T-helper 1 cell treated with Interleukin-12 subunit alpha and Interleukin-12 subunit beta and Interleukin-4 antibody, amounts not matched to agents 30 μg/mL and 1 μg/mL, for 36 hours (primary cell): Measurements from ENCODE around the gene PAM.
A peak's percentile ranks its signal among the peaks of the same experiment; 100 is the strongest.

ENCODE experiments used
- H3K27ac Mint-ChIP-seq: one replicate; pipeline ENCODE4 v1.8.0; 2021; ENCODE audit warnings: mild to moderate bottlenecking, mixed read lengths
- H3K27me3 Mint-ChIP-seq: one replicate; pipeline ENCODE4 v1.8.0; 2021; ENCODE audit warnings: low read depth, mixed read lengths
- H3K36me3 Mint-ChIP-seq: one replicate; pipeline ENCODE4 v1.8.0; 2021; ENCODE audit warnings: low read depth, mixed read lengths
- H3K4me1 Mint-ChIP-seq: one replicate; pipeline ENCODE4 v1.8.0; 2021; ENCODE audit warnings: low read depth, mixed read lengths
- H3K4me3 Mint-ChIP-seq: one replicate; pipeline ENCODE4 v1.8.0; 2021; ENCODE audit warnings: mild to moderate bottlenecking, moderate library complexity, mixed read lengths
- H3K9me3 Mint-ChIP-seq: one replicate; pipeline ENCODE4 v1.8.0; 2021; ENCODE audit warnings: mixed read lengths

Gene PAM

GRCh38 chr5:102800427-102800826, 45.3 kb downstream of the PAM start:
- H3K9me3 Mint-ChIP-seq: no peaks in the 10 kb centered on the region
- peaks cover 16% of the 10 kb centered on the region for H3K4me1 Mint-ChIP-seq
- no peak overlapping the region for H3K27ac Mint-ChIP-seq
- H3K4me3 Mint-ChIP-seq: no peak overlapping the region
- no peaks in the 10 kb centered on the region for H3K36me3 Mint-ChIP-seq
- no peaks in the 10 kb centered on the region for H3K27me3 Mint-ChIP-seq

- Mint-ChIP-seq H3K4me1 (peaks cover 14% of the 10 kb centered on the region), H3K4me3 (no peak overlapping the region), H3K27ac (peak overlapping the region; percentile 7), H3K27me3 (no peaks in the 10 kb centered on the region), H3K36me3 (no peaks in the 10 kb centered on the region), H3K9me3 (no peaks in the 10 kb centered on the region)
Observed at GRCh38 chr5:102801371-102801770, 46.3 kb downstream of the PAM start.

DNA sequence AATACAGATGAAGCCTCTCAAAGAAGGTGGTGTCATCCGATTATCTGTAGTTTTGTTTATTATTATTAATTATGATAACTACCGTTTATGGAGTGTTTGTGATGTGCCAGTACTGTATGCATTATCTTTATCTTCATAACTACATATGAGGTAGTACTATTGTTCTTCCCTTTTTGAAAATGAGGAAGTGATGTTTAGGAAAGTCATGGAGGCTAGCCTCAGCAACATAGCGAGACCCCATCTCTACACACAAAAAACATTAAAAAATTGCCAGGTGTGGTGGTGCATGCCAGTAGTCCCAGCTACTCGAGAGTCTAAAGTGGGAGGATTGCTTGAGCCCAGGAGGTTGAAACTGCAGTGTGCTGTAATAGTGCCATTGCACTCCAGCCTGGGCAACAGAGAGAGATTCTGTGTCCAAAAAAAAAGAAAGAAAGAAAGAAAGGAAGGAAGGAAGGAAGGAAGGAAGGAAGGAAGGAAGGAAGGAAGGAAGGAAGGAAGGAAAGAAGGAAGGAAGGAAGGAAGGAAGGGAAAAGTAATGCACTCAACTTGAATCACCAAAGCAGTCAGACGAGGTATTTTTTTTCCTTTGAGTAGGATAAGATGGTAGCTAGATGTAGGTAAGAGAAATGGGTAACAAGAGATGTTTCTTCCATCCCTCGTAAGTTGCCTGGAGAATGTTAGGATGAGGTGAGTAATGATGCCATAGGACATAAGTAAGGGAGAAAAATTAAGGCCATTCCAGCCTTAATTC, 47.8 kb downstream of the PAM start:
- Mint-ChIP-seq H3K4me3 (no peak overlapping the region), H3K27me3 (no peaks in the 10 kb centered on the region), H3K36me3 (no peaks in the 10 kb centered on the region), H3K27ac (no peak overlapping the region), H3K4me1 (peaks cover 12% of the 10 kb centered on the region), H3K9me3 (no peaks in the 10 kb centered on the region)

DNA sequence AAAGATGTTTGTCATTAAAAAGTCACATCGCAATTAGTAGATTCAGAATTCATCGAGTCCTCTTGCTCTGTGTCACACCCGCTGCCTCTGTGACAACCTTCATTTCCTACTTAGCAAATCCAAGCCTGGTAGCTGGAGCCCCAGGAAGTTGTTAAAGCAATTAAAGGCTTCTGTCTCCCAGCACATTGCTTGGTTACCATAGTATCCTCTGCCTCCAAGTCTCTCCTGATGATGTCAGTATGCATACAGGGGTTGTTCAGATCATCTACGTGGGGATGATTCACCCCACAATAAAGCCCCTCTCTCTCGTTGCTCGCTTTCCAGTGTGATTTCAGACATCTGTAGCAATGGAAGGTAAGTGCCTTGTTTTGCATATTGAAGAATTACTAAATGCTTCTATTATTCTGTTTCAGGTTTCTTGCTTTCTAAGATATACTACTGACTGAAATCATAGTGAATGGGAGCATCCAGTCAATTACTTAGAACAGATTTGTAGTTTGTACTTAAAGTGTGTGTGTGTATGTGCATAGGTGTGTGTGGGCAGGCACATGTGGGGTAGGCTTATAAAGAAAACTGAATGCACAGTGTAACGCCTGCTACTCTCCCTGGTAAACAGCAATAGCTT, 52.9 kb downstream of the PAM start:
- Mint-ChIP-seq H3K36me3 (peaks cover 6% of the 10 kb centered on the region), H3K4me1 (no peaks in the 10 kb centered on the region), H3K27me3 (no peaks in the 10 kb centered on the region), H3K9me3 (no peaks in the 10 kb centered on the region), H3K27ac (no peak overlapping the region), H3K4me3 (no peak overlapping the region)

DNA sequence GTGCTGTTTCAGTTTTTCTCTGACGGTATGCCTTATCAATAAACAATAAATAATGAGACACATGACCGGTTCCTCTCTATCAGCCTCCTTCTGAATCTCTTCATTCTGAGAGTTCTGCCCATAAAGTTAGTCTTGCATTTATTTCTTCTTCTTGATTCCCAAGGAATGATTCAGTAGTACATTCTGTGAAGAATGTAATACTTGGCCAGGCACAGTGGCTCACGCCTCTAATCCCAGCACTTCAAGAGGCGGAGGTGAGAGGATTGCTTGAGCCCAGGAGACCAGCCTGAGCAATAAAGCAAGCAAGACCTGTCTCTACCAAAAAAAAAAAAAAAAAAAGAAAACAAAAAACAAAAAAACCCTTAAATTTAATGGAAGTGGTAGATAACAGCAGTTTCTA, 53.9 kb downstream of the PAM start:
- H3K9me3 Mint-ChIP-seq: no peaks in the 10 kb centered on the region
- H3K4me1 Mint-ChIP-seq: no peaks in the 10 kb centered on the region
- H3K27ac Mint-ChIP-seq: no peak overlapping the region
- peaks cover 6% of the 10 kb centered on the region for H3K36me3 Mint-ChIP-seq
- H3K27me3 Mint-ChIP-seq: no peaks in the 10 kb centered on the region
- H3K4me3 Mint-ChIP-seq: no peak overlapping the region

- Mint-ChIP-seq H3K9me3 (no peaks in the 10 kb centered on the region), H3K27me3 (no peaks in the 10 kb centered on the region), H3K36me3 (peaks cover 6% of the 10 kb centered on the region), H3K4me3 (no peak overlapping the region), H3K27ac (no peak overlapping the region), H3K4me1 (peaks cover 8% of the 10 kb centered on the region)
Observed at GRCh38 chr5:102811972-102812371, 56.9 kb downstream of the PAM start.

DNA sequence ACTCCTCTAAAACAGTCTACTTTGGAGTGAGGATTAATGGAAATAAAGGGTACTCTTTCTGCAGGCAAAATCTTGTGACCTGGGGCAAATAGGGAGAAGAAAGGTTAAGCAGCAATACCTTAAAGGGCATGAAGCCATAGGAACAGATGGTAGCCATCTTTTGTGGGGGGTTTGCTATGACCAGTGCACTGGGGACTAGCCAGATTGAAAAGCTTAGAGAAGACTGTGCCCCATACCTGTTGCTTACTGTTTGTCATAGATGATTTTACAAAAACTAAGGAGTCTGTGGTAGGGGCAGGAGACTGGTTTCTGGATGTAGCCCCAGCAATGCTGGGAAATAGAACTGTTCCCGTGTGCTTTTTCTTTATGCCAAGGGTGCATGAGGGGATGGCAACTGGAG, 58.6 kb downstream of the PAM start:
- Mint-ChIP-seq H3K4me3 (no peak overlapping the region), H3K9me3 (no peaks in the 10 kb centered on the region), H3K27ac (no peak overlapping the region), H3K4me1 (peaks cover 13% of the 10 kb centered on the region), H3K27me3 (no peaks in the 10 kb centered on the region), H3K36me3 (peaks cover 3% of the 10 kb centered on the region)

DNA sequence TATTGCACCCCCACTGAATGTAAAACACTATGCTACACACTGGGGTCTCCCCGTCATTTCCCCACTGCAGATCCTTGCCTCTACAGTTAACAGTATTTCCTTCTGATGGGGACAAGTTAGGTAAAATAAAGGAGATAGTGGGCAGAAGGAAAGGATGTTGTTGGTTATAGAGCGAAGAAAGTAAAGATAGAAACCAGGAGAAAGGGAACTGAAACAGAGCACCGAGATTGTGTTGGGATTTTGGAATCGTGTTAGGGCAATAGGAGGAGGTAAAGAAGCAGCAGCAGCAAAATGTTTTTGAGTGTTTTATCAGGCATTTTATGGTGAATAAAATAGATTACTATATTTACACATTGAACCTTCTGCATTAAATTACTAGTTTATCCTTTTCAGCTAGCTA, 60.0 kb downstream of the PAM start:
- no peak overlapping the region for H3K4me3 Mint-ChIP-seq
- H3K27ac Mint-ChIP-seq: no peak overlapping the region
- peaks cover 14% of the 10 kb centered on the region for H3K4me1 Mint-ChIP-seq
- H3K9me3 Mint-ChIP-seq: no peaks in the 10 kb centered on the region
- no peaks in the 10 kb centered on the region for H3K27me3 Mint-ChIP-seq
- peaks cover 3% of the 10 kb centered on the region for H3K36me3 Mint-ChIP-seq

GRCh38 chr5:102815540-102816332, 60.6 kb downstream of the PAM start:
- peaks cover 14% of the 10 kb centered on the region for H3K4me1 Mint-ChIP-seq
- H3K27ac Mint-ChIP-seq: no peak overlapping the region
- H3K9me3 Mint-ChIP-seq: no peaks in the 10 kb centered on the region
- H3K4me3 Mint-ChIP-seq: no peak overlapping the region
- no peaks in the 10 kb centered on the region for H3K27me3 Mint-ChIP-seq
- peaks cover 3% of the 10 kb centered on the region for H3K36me3 Mint-ChIP-seq

DNA sequence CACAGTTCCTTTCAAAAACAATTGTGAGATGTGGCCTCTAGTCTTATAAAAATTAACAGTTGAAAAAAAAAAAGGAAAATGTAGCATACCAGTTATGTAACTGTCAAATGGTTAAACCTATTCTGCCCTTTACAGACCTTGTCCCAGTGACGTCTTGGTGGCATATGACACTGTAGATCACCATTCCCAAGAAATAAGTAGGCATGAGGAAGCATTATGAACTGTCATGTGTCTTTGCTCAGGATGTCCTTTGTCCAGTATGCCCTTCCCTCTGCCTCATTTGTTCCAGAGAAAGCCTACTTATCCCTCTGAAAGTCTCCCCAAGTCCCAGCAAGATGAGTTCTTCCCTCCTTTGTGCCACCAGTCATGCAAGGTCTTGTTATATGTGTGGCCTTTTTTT, 63.2 kb downstream of the PAM start:
- Mint-ChIP-seq H3K27ac (no peak overlapping the region), H3K36me3 (no peaks in the 10 kb centered on the region), H3K27me3 (no peaks in the 10 kb centered on the region), H3K4me3 (no peak overlapping the region), H3K9me3 (no peaks in the 10 kb centered on the region), H3K4me1 (peaks cover 16% of the 10 kb centered on the region)

- H3K36me3 Mint-ChIP-seq: no peaks in the 10 kb centered on the region
- H3K27me3 Mint-ChIP-seq: no peaks in the 10 kb centered on the region
- H3K4me3 Mint-ChIP-seq: no peak overlapping the region
- H3K27ac Mint-ChIP-seq: no peak overlapping the region
- no peaks in the 10 kb centered on the region for H3K9me3 Mint-ChIP-seq
- peaks cover 16% of the 10 kb centered on the region for H3K4me1 Mint-ChIP-seq
Observed at GRCh38 chr5:102818934-102819333, 63.8 kb downstream of the PAM start.

DNA sequence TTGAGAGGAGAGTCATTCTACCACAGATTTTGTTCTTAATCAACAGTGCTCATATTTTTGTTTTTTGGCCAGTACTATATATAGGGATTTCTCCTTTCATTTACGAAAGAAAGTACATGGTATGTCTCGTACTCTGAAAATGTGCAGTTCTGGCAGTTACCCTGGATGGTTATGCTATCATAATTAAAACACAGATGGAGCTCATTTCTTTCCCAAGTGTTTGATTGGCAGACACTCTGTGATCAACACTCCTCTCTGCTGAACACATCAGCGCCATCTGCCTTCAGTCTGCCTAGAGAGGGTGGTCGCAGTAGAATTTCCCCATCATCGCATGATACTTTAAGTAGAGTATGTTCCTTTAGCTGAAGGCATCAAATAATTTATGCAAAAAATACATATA, 64.5 kb downstream of the PAM start:
- H3K36me3 Mint-ChIP-seq: no peaks in the 10 kb centered on the region
- H3K4me1 Mint-ChIP-seq: peaks cover 16% of the 10 kb centered on the region
- no peaks in the 10 kb centered on the region for H3K27me3 Mint-ChIP-seq
- H3K27ac Mint-ChIP-seq: no peak overlapping the region
- no peak overlapping the region for H3K4me3 Mint-ChIP-seq
- H3K9me3 Mint-ChIP-seq: no peaks in the 10 kb centered on the region

GRCh38 chr5:102823441-102823874, 68.4 kb downstream of the PAM start:
- Mint-ChIP-seq H3K4me1 (peaks cover 6% of the 10 kb centered on the region), H3K27me3 (no peaks in the 10 kb centered on the region), H3K27ac (no peak overlapping the region), H3K9me3 (no peaks in the 10 kb centered on the region), H3K36me3 (no peaks in the 10 kb centered on the region), H3K4me3 (no peak overlapping the region)

DNA sequence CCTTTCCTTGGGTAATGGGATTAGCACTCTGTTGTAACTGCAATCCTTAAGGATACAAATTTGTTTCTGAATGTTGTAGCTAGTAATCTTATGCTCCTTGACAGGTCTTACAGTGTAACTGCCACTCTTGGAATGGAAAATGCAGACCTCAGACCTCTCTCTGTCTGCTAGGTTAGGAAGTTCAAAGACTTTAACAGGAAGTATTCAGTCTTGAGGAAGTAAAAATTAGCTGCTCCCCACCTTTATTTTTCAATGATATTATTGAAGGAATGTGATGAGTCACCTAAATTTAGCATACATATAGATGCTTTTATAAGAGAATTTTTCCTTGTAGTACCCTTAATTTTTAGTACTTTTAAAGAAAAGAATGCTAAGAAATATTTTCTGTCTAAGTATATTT, 71.5 kb downstream of the PAM start:
- Mint-ChIP-seq H3K4me3 (no peak overlapping the region), H3K27ac (no peak overlapping the region), H3K4me1 (peaks cover 3% of the 10 kb centered on the region), H3K27me3 (no peaks in the 10 kb centered on the region), H3K36me3 (no peaks in the 10 kb centered on the region), H3K9me3 (no peaks in the 10 kb centered on the region)

DNA sequence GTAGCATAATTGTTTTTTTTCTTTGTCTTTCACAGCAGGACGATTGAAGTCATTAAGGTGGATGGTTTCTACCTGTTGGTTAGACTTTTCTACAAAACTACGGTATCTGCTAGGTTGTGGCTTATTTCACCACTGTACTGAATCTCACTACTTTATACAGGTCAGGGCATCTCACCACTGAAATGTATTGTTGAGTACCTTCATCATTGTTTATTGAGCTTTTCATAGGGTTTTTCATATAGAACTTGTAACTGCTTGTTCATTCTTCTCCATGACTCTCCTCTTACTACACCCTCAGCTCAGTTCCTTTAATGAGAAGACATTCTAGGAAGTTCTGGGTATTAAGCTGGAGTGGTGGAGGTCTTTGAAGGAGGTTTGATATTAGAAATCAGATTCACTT, 75.1 kb downstream of the PAM start:
- Mint-ChIP-seq H3K9me3 (no peaks in the 10 kb centered on the region), H3K27ac (no peak overlapping the region), H3K27me3 (no peaks in the 10 kb centered on the region), H3K36me3 (no peaks in the 10 kb centered on the region), H3K4me1 (peaks cover 14% of the 10 kb centered on the region), H3K4me3 (no peak overlapping the region)
